SK-N-SH (cell line): ENCODE measurements around the gene GPR39. TPM values are rescaled to one million over a fixed set of nuclear protein-coding genes. Genes with fewer than 3 reads are reported as not detected.

ENCODE experiments used
- CTCF ChIA-PET: fragments of 300-600, 350-600 bp; formaldehyde crosslinking; extraction: SDS; loops from one replicate; lab custom pipeline; 2021; lab: Yijun Ruan, JAX
- POLR2A ChIA-PET: fragments of 350-600 bp; sonication (Branson Sonifier 250); formaldehyde crosslinking; extraction: SDS; loops from one replicate; lab custom pipeline; 2020; ENCODE audit warnings: antibody characterized with exemption, inconsistent platforms; lab: Yijun Ruan, JAX
- DNase-seq: peaks from one replicate; pipeline ENCODE4 v3.0.0; 2012
- H2AFZ ChIP-seq: fragments of 200-600 bp; sonication (generic); 2 replicates; pipeline ENCODE4 v1.8.1; 2016; ENCODE audit warnings: antibody characterized with exemption, mild to moderate bottlenecking, low read depth
- H3F3A ChIP-seq: fragments of 200-600 bp; sonication (generic); replicated peaks from 2 replicates; pipeline ENCODE3; 2016; ENCODE audit warnings: antibody characterized with exemption, mild to moderate bottlenecking; ENCODE audit not compliant: insufficient read depth
- H3K27ac ChIP-seq, 2 experiments: fragments of 200-500 bp in 1 of 2; fragments of 200-600 bp in 1 of 2; sonication (Bioruptor generic) in 1 of 2; sonication (generic), shearing (Covaris generic) in 1 of 2; 2 replicates each; pipeline versions ENCODE4 v1.5.1 to v1.6.1; 2014 to 2016; ENCODE audit warnings: low read depth in 2 of 2, inconsistent platforms in 1 of 2, low read length in 1 of 2, mild to moderate bottlenecking in 1 of 2, mixed read lengths in 1 of 2
- H3K27me3 ChIP-seq: fragments of 200-600 bp; sonication (generic), shearing (Covaris generic); 2 replicates; pipeline ENCODE4 v1.6.1; 2016; ENCODE audit warnings: mixed run types; ENCODE audit not compliant: insufficient read depth
- H3K36me3 ChIP-seq, 2 experiments: fragments of 200-500 bp in 1 of 2; fragments of 200-600 bp in 1 of 2; sonication (Bioruptor generic) in 1 of 2; sonication (generic) in 1 of 2; replicated peaks in 1 of 2; 2 replicates each; pipeline versions ENCODE3 to v1.5.1; 2014 to 2016; ENCODE audit warnings: low read length in 1 of 2, mild to moderate bottlenecking in 1 of 2; ENCODE audit not compliant: insufficient read depth in 2 of 2, control insufficient read depth in 1 of 2
- H3K4me1 ChIP-seq, 2 experiments: fragments of 200-500 bp in 1 of 2; fragments of 200-600 bp in 1 of 2; sonication (Bioruptor generic) in 1 of 2; sonication (generic), shearing (Covaris generic) in 1 of 2; 2 replicates each; pipeline versions ENCODE4 v1.5.1 to v1.6.1; 2014 to 2016; ENCODE audit warnings: low read depth in 1 of 2, low read length in 1 of 2, mixed run types in 1 of 2; ENCODE audit not compliant: insufficient read depth in 2 of 2, control insufficient read depth in 1 of 2
- H3K4me2 ChIP-seq: fragments of 200-600 bp; sonication (generic), shearing (Covaris generic); 2 replicates; pipeline ENCODE4 v1.6.1; 2017; ENCODE audit warnings: mixed run types
- H3K4me3 ChIP-seq, 2 experiments: fragments of 200-500 bp in 1 of 2; fragments of 200-600 bp in 1 of 2; sonication (Bioruptor generic) in 1 of 2; sonication (generic), shearing (Covaris generic) in 1 of 2; 2 replicates each; pipeline versions ENCODE4 v1.5.1 to v1.8.1; 2014 to 2016; ENCODE audit warnings: low read depth in 2 of 2, inconsistent platforms in 1 of 2, low read length in 1 of 2, mild to moderate bottlenecking in 1 of 2, mixed read lengths in 1 of 2, moderate library complexity in 1 of 2
- H3K79me2 ChIP-seq: fragments of 200-600 bp; sonication (generic); 2 replicates; pipeline ENCODE4 v1.8.1; 2017; ENCODE audit warnings: mild to moderate bottlenecking; ENCODE audit not compliant: insufficient read depth
- H3K9ac ChIP-seq: fragments of 200-600 bp; sonication (generic); 2 replicates; pipeline ENCODE4 v1.6.1; 2017; ENCODE audit warnings: mixed run types
- H3K9me2 ChIP-seq: fragments of 200-600 bp; sonication (generic); 2 replicates; pipeline ENCODE4 v1.6.1; 2017; ENCODE audit warnings: mixed run types
- H3K9me3 ChIP-seq: fragments of 200-600 bp; sonication (generic); 2 replicates; pipeline ENCODE4 v1.6.1; 2017; ENCODE audit warnings: mixed run types, mild to moderate bottlenecking, moderate library complexity
- H4K20me1 ChIP-seq: fragments of 200-600 bp; sonication (generic); 2 replicates; pipeline ENCODE4 v1.6.1; 2017; ENCODE audit warnings: mild to moderate bottlenecking, mixed run types; ENCODE audit not compliant: insufficient read depth
- CHD2 ChIP-seq: fragments of 150-350 bp; IDR thresholded peaks from 2 replicates; pipeline ENCODE4 v1.6.1; 2018; ENCODE audit warnings: low read length; ENCODE audit not compliant: partially characterized antibody
- EP300 ChIP-seq, 2 experiments: IDR thresholded peaks; 2 replicates each; pipeline versions ENCODE4 v1.4.0 to v1.6.1; 2012; ENCODE audit warnings: borderline replicate concordance in 1 of 2, low read depth in 1 of 2, low read length in 1 of 2
- FOSL2 ChIP-seq: IDR thresholded peaks from 2 replicates; pipeline ENCODE4 v1.4.0; 2012; ENCODE audit warnings: low read depth, mild to moderate bottlenecking, moderate library complexity, borderline replicate concordance
- GABPA ChIP-seq: IDR thresholded peaks from 2 replicates; pipeline ENCODE4 v1.4.0; 2012; ENCODE audit warnings: low read depth, mild to moderate bottlenecking
- MXI1 ChIP-seq: IDR thresholded peaks from 2 replicates; pipeline ENCODE4 v1.6.1; 2012; ENCODE audit warnings: mild to moderate bottlenecking, low read depth, low read length, improper control_type of control experiment
- NFIC ChIP-seq: IDR thresholded peaks from 2 replicates; pipeline ENCODE4 v1.4.0; 2012; ENCODE audit warnings: borderline replicate concordance
- RAD21 ChIP-seq: IDR thresholded peaks from 2 replicates; pipeline ENCODE4 v1.6.1; 2012; ENCODE audit warnings: mild to moderate bottlenecking, low read length
- RCOR1 ChIP-seq: fragments of 150-350 bp; IDR thresholded peaks from 2 replicates; pipeline ENCODE4 v1.6.1; 2017; ENCODE audit warnings: antibody characterized with exemption, low read length
- RXRA ChIP-seq: IDR thresholded peaks from 2 replicates; pipeline ENCODE4 v1.4.0; 2012; ENCODE audit warnings: low read depth, mild to moderate bottlenecking, borderline replicate concordance
- SIN3A ChIP-seq: IDR thresholded peaks from 2 replicates; pipeline ENCODE4 v1.6.1; 2012; ENCODE audit warnings: low read depth, mild to moderate bottlenecking, low read length, moderate library complexity, borderline replicate concordance
- YY1 ChIP-seq: IDR thresholded peaks from 2 replicates; pipeline ENCODE4 v1.4.0; 2012; ENCODE audit warnings: low read depth, mild to moderate bottlenecking
- WGBS: methylation state at CpG from one replicate; pipeline ENCODE4 v1.1.6; 2017; ENCODE audit warnings: low lambda C conversion rate; 5-methylcytosine and 5-hydroxymethylcytosine counted together
- polyA plus RNA-seq, 3 experiments: library from polyadenylated mRNA; depleted of rRNA; stranded (reverse); fragments of >200 nt; gene quantifications; 2 replicates each; pipeline ENCODE4 v1.2.3, GENCODE V29; 2012
- TF ChIP-seq, protein P1 (sequence below): IDR thresholded peaks from 2 replicates; pipeline ENCODE4; 2012
- TF ChIP-seq, protein P2 (sequence below): IDR thresholded peaks from 2 replicates; pipeline ENCODE4 v1.6.1; 2012; ENCODE audit warnings: mild to moderate bottlenecking, low read depth, low read length, moderate library complexity
- TF ChIP-seq, protein P3 (sequence below): IDR thresholded peaks from 2 replicates; pipeline ENCODE4 v1.4.0; 2012; ENCODE audit warnings: low read depth, borderline replicate concordance
- TF ChIP-seq, protein P4 (sequence below): fragments of 200-600 bp; sonication (generic); IDR thresholded peaks from 2 replicates; pipeline ENCODE4 v1.6.1; 2017; ENCODE audit warnings: antibody characterized with exemption, mild to moderate bottlenecking, moderate library complexity
- TF ChIP-seq, protein P5 (sequence below): IDR thresholded peaks from 2 replicates; pipeline ENCODE4 v1.4.0; 2012; ENCODE audit warnings: low read depth

Gene GPR39
- polyA plus RNA-seq, 1 of the 3 experiments (the other 2 are of a cell fraction) = 2.3 TPM

DNA sequence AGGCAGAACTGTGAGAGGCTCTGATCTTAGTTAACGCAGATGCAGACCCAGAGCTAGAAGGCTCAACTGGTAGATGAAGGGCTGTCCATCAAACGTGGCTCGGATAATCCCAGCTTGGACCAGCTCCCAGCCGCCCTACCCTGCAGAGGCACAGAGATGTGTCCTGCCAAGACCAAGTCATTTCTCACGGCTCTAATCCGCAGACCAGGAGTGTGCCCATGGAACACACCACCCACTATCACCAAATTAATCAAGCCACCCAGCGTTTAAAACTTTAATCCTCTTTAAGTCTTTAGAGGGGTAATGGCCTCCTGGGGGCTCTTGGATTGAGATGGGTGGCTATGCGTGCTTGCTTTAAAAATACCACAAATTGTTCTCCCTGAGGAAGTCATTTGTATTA lies 235.9 kb downstream of the GPR39 start:
- Histone ChIP-seq H3K4me3 (no peak overlapping the region), H3K36me3 (no peaks in the 10 kb centered on the region), H3K27ac (no peak overlapping the region), H3K9ac (no peak overlapping the region), H4K20me1 (no peaks in the 10 kb centered on the region)
- no peak for DNase-seq
- CTCF ChIA-PET = interaction anchor here (0.6 to 4.2 kb wide), 13 partner anchors 8 to 1192 kb away, joined by 3 to 62 read pairs (median 7); no protein-coding TSS in a partner anchor
- TF ChIP-seq FOSL2 = no peak
- no peak for TF ChIP-seq RXRA
- no peak for TF ChIP-seq RAD21
- TF ChIP-seq, protein P1, sequence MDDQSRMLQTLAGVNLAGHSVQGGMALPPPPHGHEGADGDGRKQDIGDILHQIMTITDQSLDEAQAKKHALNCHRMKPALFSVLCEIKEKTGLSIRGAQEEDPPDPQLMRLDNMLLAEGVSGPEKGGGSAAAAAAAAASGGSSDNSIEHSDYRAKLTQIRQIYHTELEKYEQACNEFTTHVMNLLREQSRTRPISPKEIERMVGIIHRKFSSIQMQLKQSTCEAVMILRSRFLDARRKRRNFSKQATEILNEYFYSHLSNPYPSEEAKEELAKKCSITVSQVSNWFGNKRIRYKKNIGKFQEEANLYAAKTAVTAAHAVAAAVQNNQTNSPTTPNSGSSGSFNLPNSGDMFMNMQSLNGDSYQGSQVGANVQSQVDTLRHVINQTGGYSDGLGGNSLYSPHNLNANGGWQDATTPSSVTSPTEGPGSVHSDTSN = no peak
- no peak for TF ChIP-seq YY1
- no peak for TF ChIP-seq MXI1
- no peak for TF ChIP-seq SIN3A
- TF ChIP-seq, protein P2, sequence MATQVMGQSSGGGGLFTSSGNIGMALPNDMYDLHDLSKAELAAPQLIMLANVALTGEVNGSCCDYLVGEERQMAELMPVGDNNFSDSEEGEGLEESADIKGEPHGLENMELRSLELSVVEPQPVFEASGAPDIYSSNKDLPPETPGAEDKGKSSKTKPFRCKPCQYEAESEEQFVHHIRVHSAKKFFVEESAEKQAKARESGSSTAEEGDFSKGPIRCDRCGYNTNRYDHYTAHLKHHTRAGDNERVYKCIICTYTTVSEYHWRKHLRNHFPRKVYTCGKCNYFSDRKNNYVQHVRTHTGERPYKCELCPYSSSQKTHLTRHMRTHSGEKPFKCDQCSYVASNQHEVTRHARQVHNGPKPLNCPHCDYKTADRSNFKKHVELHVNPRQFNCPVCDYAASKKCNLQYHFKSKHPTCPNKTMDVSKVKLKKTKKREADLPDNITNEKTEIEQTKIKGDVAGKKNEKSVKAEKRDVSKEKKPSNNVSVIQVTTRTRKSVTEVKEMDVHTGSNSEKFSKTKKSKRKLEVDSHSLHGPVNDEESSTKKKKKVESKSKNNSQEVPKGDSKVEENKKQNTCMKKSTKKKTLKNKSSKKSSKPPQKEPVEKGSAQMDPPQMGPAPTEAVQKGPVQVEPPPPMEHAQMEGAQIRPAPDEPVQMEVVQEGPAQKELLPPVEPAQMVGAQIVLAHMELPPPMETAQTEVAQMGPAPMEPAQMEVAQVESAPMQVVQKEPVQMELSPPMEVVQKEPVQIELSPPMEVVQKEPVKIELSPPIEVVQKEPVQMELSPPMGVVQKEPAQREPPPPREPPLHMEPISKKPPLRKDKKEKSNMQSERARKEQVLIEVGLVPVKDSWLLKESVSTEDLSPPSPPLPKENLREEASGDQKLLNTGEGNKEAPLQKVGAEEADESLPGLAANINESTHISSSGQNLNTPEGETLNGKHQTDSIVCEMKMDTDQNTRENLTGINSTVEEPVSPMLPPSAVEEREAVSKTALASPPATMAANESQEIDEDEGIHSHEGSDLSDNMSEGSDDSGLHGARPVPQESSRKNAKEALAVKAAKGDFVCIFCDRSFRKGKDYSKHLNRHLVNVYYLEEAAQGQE = no peak
- TF ChIP-seq, protein P3, sequence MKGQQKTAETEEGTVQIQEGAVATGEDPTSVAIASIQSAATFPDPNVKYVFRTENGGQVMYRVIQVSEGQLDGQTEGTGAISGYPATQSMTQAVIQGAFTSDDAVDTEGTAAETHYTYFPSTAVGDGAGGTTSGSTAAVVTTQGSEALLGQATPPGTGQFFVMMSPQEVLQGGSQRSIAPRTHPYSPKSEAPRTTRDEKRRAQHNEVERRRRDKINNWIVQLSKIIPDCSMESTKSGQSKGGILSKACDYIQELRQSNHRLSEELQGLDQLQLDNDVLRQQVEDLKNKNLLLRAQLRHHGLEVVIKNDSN = no peak
- TF ChIP-seq RCOR1 = no peak
- no peak for TF ChIP-seq GABPA
- no peak for TF ChIP-seq NFIC
- TF ChIP-seq EP300 (IDR thresholded peaks at IDR 0.05; ENCODE audit: borderline replicate concordance in 1 of 2, low read depth in 1 of 2, low read length in 1 of 2) = no peak
- no peak for TF ChIP-seq CHD2
- TF ChIP-seq, protein P4, sequence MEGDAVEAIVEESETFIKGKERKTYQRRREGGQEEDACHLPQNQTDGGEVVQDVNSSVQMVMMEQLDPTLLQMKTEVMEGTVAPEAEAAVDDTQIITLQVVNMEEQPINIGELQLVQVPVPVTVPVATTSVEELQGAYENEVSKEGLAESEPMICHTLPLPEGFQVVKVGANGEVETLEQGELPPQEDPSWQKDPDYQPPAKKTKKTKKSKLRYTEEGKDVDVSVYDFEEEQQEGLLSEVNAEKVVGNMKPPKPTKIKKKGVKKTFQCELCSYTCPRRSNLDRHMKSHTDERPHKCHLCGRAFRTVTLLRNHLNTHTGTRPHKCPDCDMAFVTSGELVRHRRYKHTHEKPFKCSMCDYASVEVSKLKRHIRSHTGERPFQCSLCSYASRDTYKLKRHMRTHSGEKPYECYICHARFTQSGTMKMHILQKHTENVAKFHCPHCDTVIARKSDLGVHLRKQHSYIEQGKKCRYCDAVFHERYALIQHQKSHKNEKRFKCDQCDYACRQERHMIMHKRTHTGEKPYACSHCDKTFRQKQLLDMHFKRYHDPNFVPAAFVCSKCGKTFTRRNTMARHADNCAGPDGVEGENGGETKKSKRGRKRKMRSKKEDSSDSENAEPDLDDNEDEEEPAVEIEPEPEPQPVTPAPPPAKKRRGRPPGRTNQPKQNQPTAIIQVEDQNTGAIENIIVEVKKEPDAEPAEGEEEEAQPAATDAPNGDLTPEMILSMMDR = no peak
- TF ChIP-seq, protein P5, sequence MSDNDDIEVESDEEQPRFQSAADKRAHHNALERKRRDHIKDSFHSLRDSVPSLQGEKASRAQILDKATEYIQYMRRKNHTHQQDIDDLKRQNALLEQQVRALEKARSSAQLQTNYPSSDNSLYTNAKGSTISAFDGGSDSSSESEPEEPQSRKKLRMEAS = no peak
- TF ChIP-seq, all 33 proteins: peak for 0
- no peak overlapping the region for H2AFZ ChIP-seq
- WGBS = 89% methylated on average over 5 of the region's 8 CpGs
- H3F3A ChIP-seq = peaks cover 7% of the 10 kb centered on the region
- H3K4me1 ChIP-seq = no peaks in the 10 kb centered on the region; a peak in 1 of 4 replicates
- H3K79me2 ChIP-seq = 0 out of 2 replicates have a peak, but pooled peaks cover 8% of the 10 kb centered on the region
- no peak overlapping the region for H3K4me2 ChIP-seq
- H3K9me3 ChIP-seq = no peaks in the 10 kb centered on the region
- H3K9me2 ChIP-seq = no peaks in the 10 kb centered on the region
- POLR2A ChIA-PET = no interaction called here
- H3K27me3 ChIP-seq = no peaks in the 10 kb centered on the region
